ENCODE results near the gene PTPRD. TPM values are rescaled to one million over a fixed set of nuclear protein-coding genes. Genes with fewer than 3 reads are reported as not detected.

Gene PTPRD
- total RNA-seq, 1 experiment from 2014 or later = 70.1 TPM

DNA sequence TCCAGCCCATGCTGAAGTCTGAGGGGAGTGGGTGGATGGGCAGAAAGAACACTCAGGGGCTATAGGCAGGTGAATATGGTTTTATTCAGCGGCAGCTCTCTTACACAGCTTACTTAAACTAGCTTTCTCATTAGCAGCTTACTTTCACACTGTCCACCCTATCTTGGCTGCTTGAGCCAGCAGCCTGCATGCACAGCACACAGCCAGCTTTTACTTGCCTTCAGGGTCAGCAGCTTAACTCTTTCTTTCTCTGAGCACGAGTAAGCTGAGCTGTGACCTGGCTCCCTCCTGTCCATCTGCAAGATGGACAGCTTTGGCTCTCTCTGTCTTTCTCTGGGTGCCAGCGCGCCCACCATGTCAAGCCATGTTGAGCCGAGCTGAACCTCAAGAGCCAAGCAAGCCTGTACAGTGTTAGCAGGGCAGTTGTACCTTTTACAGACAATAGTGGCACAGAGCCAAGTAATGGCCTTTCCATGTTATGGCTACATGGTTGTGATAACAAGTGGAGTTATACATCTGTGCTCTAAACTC is 1054.9 kb downstream of the PTPRD start:
- H3K4me1 ChIP-seq = no peaks in the 10 kb centered on the region
- Mint-ChIP-seq H3K4me3 (ENCODE audit: unreplicated experiment) (no peak overlapping the region), H3K9me3 (ENCODE audit: unreplicated experiment) (no peaks in the 10 kb centered on the region), H3K4me1 (ENCODE audit: low read depth, unreplicated experiment) (no peaks in the 10 kb centered on the region), H3K27ac (ENCODE audit: unreplicated experiment) (no peak overlapping the region), H3K36me3 (ENCODE audit: insufficient read depth, unreplicated experiment) (no peaks in the 10 kb centered on the region), H3K27me3 (ENCODE audit: insufficient read depth, unreplicated experiment) (peaks cover 2% of the 10 kb centered on the region)
- H3K4me3 ChIP-seq (ENCODE audit: low read depth, low read length) = no peak overlapping the region
- DNase-seq = no peak
- TF ChIP-seq, protein P1, sequence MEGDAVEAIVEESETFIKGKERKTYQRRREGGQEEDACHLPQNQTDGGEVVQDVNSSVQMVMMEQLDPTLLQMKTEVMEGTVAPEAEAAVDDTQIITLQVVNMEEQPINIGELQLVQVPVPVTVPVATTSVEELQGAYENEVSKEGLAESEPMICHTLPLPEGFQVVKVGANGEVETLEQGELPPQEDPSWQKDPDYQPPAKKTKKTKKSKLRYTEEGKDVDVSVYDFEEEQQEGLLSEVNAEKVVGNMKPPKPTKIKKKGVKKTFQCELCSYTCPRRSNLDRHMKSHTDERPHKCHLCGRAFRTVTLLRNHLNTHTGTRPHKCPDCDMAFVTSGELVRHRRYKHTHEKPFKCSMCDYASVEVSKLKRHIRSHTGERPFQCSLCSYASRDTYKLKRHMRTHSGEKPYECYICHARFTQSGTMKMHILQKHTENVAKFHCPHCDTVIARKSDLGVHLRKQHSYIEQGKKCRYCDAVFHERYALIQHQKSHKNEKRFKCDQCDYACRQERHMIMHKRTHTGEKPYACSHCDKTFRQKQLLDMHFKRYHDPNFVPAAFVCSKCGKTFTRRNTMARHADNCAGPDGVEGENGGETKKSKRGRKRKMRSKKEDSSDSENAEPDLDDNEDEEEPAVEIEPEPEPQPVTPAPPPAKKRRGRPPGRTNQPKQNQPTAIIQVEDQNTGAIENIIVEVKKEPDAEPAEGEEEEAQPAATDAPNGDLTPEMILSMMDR (IDR thresholded peaks at IDR 0.05; ENCODE audit: insufficient read depth in 1 of 2, low read depth in 1 of 2, low read length in 1 of 2, severe bottlenecking in 1 of 2, unreplicated experiment in 1 of 2) = no peak
- CTCF ChIA-PET = no interaction called here
- H3K36me3 ChIP-seq (ENCODE audit: control insufficient read depth, insufficient read depth, low read length) = no peaks in the 10 kb centered on the region
- BruUV-seq (replicated peaks) = no TSS peak
- POLR2A ChIA-PET = no interaction called here
- intact Hi-C loops (cut with micrococcal nuclease; ENCODE audit: unreplicated experiment) = no loop called here
- no peaks in the 10 kb centered on the region for H3K9me3 ChIP-seq
- H3K27me3 ChIP-seq (replicated peaks; ENCODE audit: control insufficient read depth, insufficient read depth, low read length) = no peaks in the 10 kb centered on the region

DNA sequence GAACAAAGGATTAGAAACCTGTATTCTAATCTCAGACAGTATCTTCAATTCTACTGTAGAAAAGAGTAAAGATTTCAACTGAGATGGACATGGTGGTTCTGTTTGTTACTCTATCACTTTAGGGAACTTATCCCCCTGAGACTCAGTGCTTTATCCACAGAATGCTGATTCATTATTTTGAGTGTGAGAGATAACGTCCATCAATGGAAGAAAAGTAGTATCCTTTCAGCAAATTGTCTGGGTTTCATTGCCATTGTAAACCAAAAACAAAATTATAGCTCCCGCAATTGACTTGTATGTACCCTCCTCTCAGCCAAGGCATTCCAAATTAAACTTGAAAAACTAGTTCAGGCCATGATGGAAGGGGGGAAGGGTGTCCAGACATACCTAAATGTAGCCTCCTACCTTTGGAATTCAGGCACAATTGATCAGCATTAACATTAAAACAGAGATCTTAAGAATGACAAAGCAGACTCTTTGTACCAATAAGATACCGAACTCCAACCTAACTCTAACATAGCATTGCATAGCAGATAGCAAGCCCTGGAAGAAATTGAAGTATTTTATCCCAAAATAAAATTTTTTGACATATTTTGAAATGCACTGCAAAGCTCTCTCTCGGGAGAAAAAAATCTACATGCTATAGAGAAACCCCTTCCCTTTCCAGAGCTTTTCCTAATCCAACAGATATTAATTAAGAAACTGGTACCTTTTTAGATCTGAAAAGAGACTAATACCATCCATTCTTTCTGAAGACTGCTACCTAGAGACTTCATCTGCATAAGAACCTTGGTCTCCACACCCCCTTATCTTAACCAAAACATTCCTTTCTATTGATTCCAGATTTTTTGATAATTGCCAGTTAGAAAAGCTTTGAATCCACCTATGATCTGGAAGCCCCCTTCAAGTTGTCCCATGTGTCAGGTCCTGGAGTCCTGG is 1055.7 kb downstream of the PTPRD start:
- no peaks in the 10 kb centered on the region for H3K27me3 ChIP-seq (replicated peaks; ENCODE audit: control insufficient read depth, insufficient read depth, low read length)
- no peak overlapping the region for H3K4me3 ChIP-seq (ENCODE audit: low read depth, low read length)
- H3K9me3 ChIP-seq = no peaks in the 10 kb centered on the region
- Mint-ChIP-seq H3K27ac (ENCODE audit: unreplicated experiment) (no peak overlapping the region), H3K4me3 (ENCODE audit: unreplicated experiment) (no peak overlapping the region), H3K9me3 (ENCODE audit: unreplicated experiment) (no peaks in the 10 kb centered on the region), H3K4me1 (ENCODE audit: low read depth, unreplicated experiment) (no peaks in the 10 kb centered on the region), H3K36me3 (ENCODE audit: insufficient read depth, unreplicated experiment) (no peaks in the 10 kb centered on the region), H3K27me3 (ENCODE audit: insufficient read depth, unreplicated experiment) (peaks cover 2% of the 10 kb centered on the region)
- BruUV-seq (replicated peaks) = no TSS peak
- CTCF ChIA-PET = no interaction called here
- H3K4me1 ChIP-seq = no peaks in the 10 kb centered on the region
- H3K36me3 ChIP-seq (ENCODE audit: control insufficient read depth, insufficient read depth, low read length) = no peaks in the 10 kb centered on the region
- TF ChIP-seq, protein P1 (IDR thresholded peaks at IDR 0.05; ENCODE audit: insufficient read depth in 1 of 2, low read depth in 1 of 2, low read length in 1 of 2, severe bottlenecking in 1 of 2, unreplicated experiment in 1 of 2) = no peak
- DNase-seq = no peak
- POLR2A ChIA-PET = no interaction called here
- intact Hi-C loops (cut with micrococcal nuclease; ENCODE audit: unreplicated experiment) = no loop called here

DNA sequence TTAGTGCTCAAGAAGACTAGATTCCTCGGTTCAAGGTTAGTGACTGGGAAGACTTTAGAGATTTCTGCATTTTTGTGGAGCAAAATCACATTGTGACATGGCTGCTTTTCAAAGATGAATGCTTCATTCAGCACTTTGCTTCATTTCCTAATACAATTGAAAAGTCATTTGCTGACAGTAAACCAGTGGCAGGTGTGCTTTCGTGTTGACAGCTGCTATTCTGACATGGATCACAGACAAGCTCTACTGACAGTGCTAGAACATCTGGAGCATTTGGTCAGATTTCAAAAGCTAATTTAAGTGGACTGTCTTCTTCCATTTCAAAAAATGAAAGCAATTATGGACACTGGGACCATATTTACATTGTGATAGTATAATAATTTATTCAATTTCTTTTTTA is 1060.1 kb downstream of the PTPRD start:
- ChIA-PET CTCF (no interaction called here), POLR2A (no interaction called here)
- H3K4me3 ChIP-seq (ENCODE audit: low read depth, low read length) = no peak overlapping the region
- Mint-ChIP-seq H3K9me3 (ENCODE audit: unreplicated experiment) (no peaks in the 10 kb centered on the region), H3K27me3 (ENCODE audit: insufficient read depth, unreplicated experiment) (no peaks in the 10 kb centered on the region), H3K4me3 (ENCODE audit: unreplicated experiment) (no peak overlapping the region), H3K27ac (ENCODE audit: unreplicated experiment) (no peak overlapping the region), H3K4me1 (ENCODE audit: low read depth, unreplicated experiment) (no peaks in the 10 kb centered on the region), H3K36me3 (ENCODE audit: insufficient read depth, unreplicated experiment) (no peaks in the 10 kb centered on the region)
- H3K9me3 ChIP-seq = no peaks in the 10 kb centered on the region
- H3K27me3 ChIP-seq (replicated peaks; ENCODE audit: control insufficient read depth, insufficient read depth, low read length) = no peaks in the 10 kb centered on the region
- BruUV-seq (replicated peaks) = no TSS peak
- intact Hi-C loops (cut with micrococcal nuclease; ENCODE audit: unreplicated experiment) = no loop called here
- TF ChIP-seq, protein P1 (IDR thresholded peaks at IDR 0.05; ENCODE audit: insufficient read depth in 1 of 2, low read depth in 1 of 2, low read length in 1 of 2, severe bottlenecking in 1 of 2, unreplicated experiment in 1 of 2) = no peak
- no peaks in the 10 kb centered on the region for H3K4me1 ChIP-seq
- no peak for DNase-seq
- H3K36me3 ChIP-seq (ENCODE audit: control insufficient read depth, insufficient read depth, low read length) = no peaks in the 10 kb centered on the region
